Astrocyte (in vitro differentiated cells and primary cell): ENCODE results near the gene SPRTN. TPM values are rescaled to one million over a fixed set of nuclear protein-coding genes. Genes with fewer than 3 reads are reported as not detected.

Source experiments
- DNase-seq: peaks from one replicate; pipeline ENCODE4 v3.0.0-alpha.2; 2010; ENCODE audit warnings: low read depth
- FAIRE-seq: peaks from 2 replicates; lab custom pipeline; 2011; peaks lifted over from hg19 to GRCh38; lab: Jason Lieb, UNC
- H2AFZ ChIP-seq: 2 replicates; pipeline ENCODE4 v1.6.0; 2012; ENCODE audit warnings: low read depth, low read length, inconsistent platforms
- H3K27ac ChIP-seq: 2 replicates; pipeline ENCODE4 v1.5.1; 2011; ENCODE audit warnings: low read depth, low read length, inconsistent platforms
- H3K27me3 ChIP-seq: 2 replicates; pipeline ENCODE4 v1.6.0; 2011; ENCODE audit warnings: low read length, inconsistent platforms; ENCODE audit not compliant: insufficient read depth
- H3K36me3 ChIP-seq: 2 replicates; pipeline ENCODE4 v1.5.1; 2011; ENCODE audit warnings: low read length, inconsistent platforms; ENCODE audit not compliant: insufficient read depth
- H3K4me1 ChIP-seq: 2 replicates; pipeline ENCODE4 v1.5.1; 2011; ENCODE audit warnings: low read length, inconsistent platforms; ENCODE audit not compliant: insufficient read depth
- H3K4me2 ChIP-seq: 2 replicates; pipeline ENCODE4 v1.6.0; 2012; ENCODE audit warnings: low read length, inconsistent platforms
- H3K4me3 ChIP-seq: 2 replicates; pipeline ENCODE4 v1.5.1; 2011; ENCODE audit warnings: low read depth, mild to moderate bottlenecking, low read length, inconsistent platforms; ENCODE audit not compliant: insufficient read depth
- H3K79me2 ChIP-seq: 2 replicates; pipeline ENCODE4 v1.6.0; 2012; ENCODE audit warnings: mild to moderate bottlenecking, low read length, inconsistent platforms; ENCODE audit not compliant: insufficient read depth
- H3K9ac ChIP-seq: 2 replicates; pipeline ENCODE4 v1.6.0; 2012; ENCODE audit warnings: mild to moderate bottlenecking, low read length, inconsistent platforms
- H3K9me3 ChIP-seq: 2 replicates; pipeline ENCODE4 v1.5.1; 2012; ENCODE audit warnings: low read depth, mild to moderate bottlenecking, low read length, inconsistent platforms; ENCODE audit not compliant: insufficient read depth
- H4K20me1 ChIP-seq: 2 replicates; pipeline ENCODE4 v1.6.0; 2012; ENCODE audit warnings: low read length, inconsistent platforms; ENCODE audit not compliant: insufficient read depth
- H3K27ac Mint-ChIP-seq: one replicate; pipeline ENCODE4 v1.8.0; 2021; ENCODE audit warnings: mild to moderate bottlenecking, mixed read lengths; ENCODE audit not compliant: unreplicated experiment
- H3K27me3 Mint-ChIP-seq: one replicate; pipeline ENCODE4 v1.8.0; 2021; ENCODE audit warnings: low read depth, mixed read lengths; ENCODE audit not compliant: unreplicated experiment
- H3K36me3 Mint-ChIP-seq: one replicate; pipeline ENCODE4 v1.8.0; 2021; ENCODE audit warnings: low read depth, mixed read lengths; ENCODE audit not compliant: unreplicated experiment
- H3K4me1 Mint-ChIP-seq: one replicate; pipeline ENCODE4 v1.8.0; 2021; ENCODE audit warnings: low read depth, mixed read lengths; ENCODE audit not compliant: unreplicated experiment
- H3K4me3 Mint-ChIP-seq: one replicate; pipeline ENCODE4 v1.8.0; 2021; ENCODE audit warnings: mild to moderate bottlenecking, moderate library complexity, mixed read lengths; ENCODE audit not compliant: unreplicated experiment
- H3K9me3 Mint-ChIP-seq: one replicate; pipeline ENCODE4 v1.8.0; 2021; ENCODE audit warnings: mild to moderate bottlenecking, mixed read lengths; ENCODE audit not compliant: unreplicated experiment
- CTCF ChIP-seq: IDR thresholded peaks from 2 replicates; pipeline ENCODE4 v1.5.1; 2011; ENCODE audit warnings: low read depth, mild to moderate bottlenecking, inconsistent platforms, low read length, moderate library complexity; ENCODE audit not compliant: insufficient read depth
- EZH2 ChIP-seq: IDR thresholded peaks from 2 replicates; pipeline ENCODE4 v1.6.1; 2012; ENCODE audit warnings: mild to moderate bottlenecking, low read length, inconsistent platforms; ENCODE audit not compliant: insufficient read depth
- total RNA-seq: library from RNA; stranded (reverse); gene quantifications from 2 replicates; pipeline ENCODE4 v1.2.1, GENCODE V29; 2021

SPRTN gene
- total RNA-seq, 1 donor from 2014 or later, result 13.6 TPM

DNA sequence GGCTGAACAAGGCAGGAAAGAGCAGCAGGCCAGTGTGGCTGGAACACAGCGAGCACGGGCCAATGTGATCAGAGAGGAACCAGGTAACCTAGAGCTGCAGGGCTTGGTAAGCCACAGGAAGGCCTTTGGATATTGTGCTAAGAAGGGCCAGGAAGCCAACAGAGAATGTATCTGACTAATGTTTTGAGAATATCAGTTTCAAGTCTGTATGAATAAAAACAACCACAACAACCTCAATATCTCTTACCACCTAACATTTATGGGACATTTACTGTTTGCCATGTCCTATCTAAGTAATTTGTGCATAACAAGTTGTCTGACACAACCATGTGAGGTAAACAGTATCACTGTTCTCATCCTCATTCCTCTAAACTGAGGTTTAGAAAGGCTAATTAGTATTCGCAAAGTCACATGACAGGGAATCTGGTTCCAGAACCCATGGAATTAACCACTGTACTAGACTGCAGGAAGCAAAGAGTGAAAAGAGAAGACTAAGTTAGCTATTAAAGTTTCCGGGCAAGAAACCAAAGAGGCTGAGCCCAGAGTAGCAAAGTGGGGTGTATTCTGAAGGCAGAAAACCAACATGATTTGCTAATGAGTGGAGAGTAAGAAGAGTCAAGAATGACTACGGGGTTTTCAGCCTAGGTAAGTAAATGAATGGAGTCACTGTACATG, 38.9 kb downstream of the SPRTN start:
- H3K4me3 ChIP-seq, result no peak overlapping the region
- TF ChIP-seq CTCF (no peak), EZH2 (no peak)
- Mint-ChIP-seq H3K27ac (no peak overlapping the region), H3K9me3 (no peaks in the 10 kb centered on the region), H3K27me3 (no peaks in the 10 kb centered on the region), H3K4me1 (peaks cover 20% of the 10 kb centered on the region), H3K4me3 (no peak overlapping the region), H3K36me3 (peaks cover 2% of the 10 kb centered on the region)
- peaks cover 68% of the 10 kb centered on the region for H3K79me2 ChIP-seq
- H3K4me2 ChIP-seq, result no peak overlapping the region
- H3K27ac ChIP-seq, result no peak overlapping the region
- H3K27me3 ChIP-seq, result no peaks in the 10 kb centered on the region
- H3K9ac ChIP-seq, result no peak overlapping the region
- H3K36me3 ChIP-seq, result no peaks in the 10 kb centered on the region
- peak; percentile 39 for FAIRE-seq
- H4K20me1 ChIP-seq, result peaks cover 28% of the 10 kb centered on the region
- DNase-seq, result no peak
- H2AFZ ChIP-seq, result no peak overlapping the region
- H3K4me1 ChIP-seq, result no peaks in the 10 kb centered on the region
- H3K9me3 ChIP-seq, result no peaks in the 10 kb centered on the region

- no peak for TF ChIP-seq EZH2
- no peak for TF ChIP-seq CTCF
- no peak overlapping the region for H3K9ac ChIP-seq
- no peak overlapping the region for H3K27ac ChIP-seq
- Mint-ChIP-seq H3K4me3 (no peak overlapping the region), H3K27me3 (no peaks in the 10 kb centered on the region), H3K4me1 (peaks cover 18% of the 10 kb centered on the region), H3K36me3 (peaks cover 2% of the 10 kb centered on the region), H3K9me3 (no peaks in the 10 kb centered on the region), H3K27ac (no peak overlapping the region)
- H2AFZ ChIP-seq, result no peak overlapping the region
- DNase-seq (no peak), FAIRE-seq (no peak)
- H3K4me2 ChIP-seq, result no peak overlapping the region
- no peaks in the 10 kb centered on the region for H3K27me3 ChIP-seq
- no peak overlapping the region for H3K4me3 ChIP-seq
- no peaks in the 10 kb centered on the region for H3K9me3 ChIP-seq
- H3K79me2 ChIP-seq, result peaks cover 79% of the 10 kb centered on the region
- no peaks in the 10 kb centered on the region for H3K36me3 ChIP-seq
- H3K4me1 ChIP-seq, result no peaks in the 10 kb centered on the region
- peaks cover 31% of the 10 kb centered on the region for H4K20me1 ChIP-seq
Observed at GRCh38 chr1:231381729-231382128, 43.6 kb downstream of the SPRTN start.

GRCh38 chr1:231382426-231382825, 44.3 kb downstream of the SPRTN start:
- H3K9ac ChIP-seq, result no peak overlapping the region
- no peaks in the 10 kb centered on the region for H3K4me1 ChIP-seq
- no peak overlapping the region for H3K27ac ChIP-seq
- peaks cover 24% of the 10 kb centered on the region for H4K20me1 ChIP-seq
- H3K27me3 ChIP-seq, result no peaks in the 10 kb centered on the region
- H3K79me2 ChIP-seq, result peaks cover 77% of the 10 kb centered on the region
- Mint-ChIP-seq H3K4me3 (no peak overlapping the region), H3K27ac (no peak overlapping the region), H3K36me3 (peaks cover 2% of the 10 kb centered on the region), H3K9me3 (no peaks in the 10 kb centered on the region), H3K4me1 (peaks cover 11% of the 10 kb centered on the region), H3K27me3 (no peaks in the 10 kb centered on the region)
- no peak overlapping the region for H2AFZ ChIP-seq
- no peak overlapping the region for H3K4me3 ChIP-seq
- H3K4me2 ChIP-seq, result no peak overlapping the region
- no peaks in the 10 kb centered on the region for H3K36me3 ChIP-seq
- FAIRE-seq (no peak), DNase-seq (no peak)
- no peak for TF ChIP-seq CTCF
- TF ChIP-seq EZH2, result no peak
- H3K9me3 ChIP-seq, result no peaks in the 10 kb centered on the region
